GM18870 (cell line): ENCODE data around the gene CYP4F3.
"Not testable (repeated sequence)": the region's sequence is repeated elsewhere in the genome, so short reads cannot be mapped to it uniquely, and the experiment has no call there.

ENCODE experiments used
- ATAC-seq: cut with Tn5 transposase; IDR thresholded peaks from one replicate; pipeline ENCODE4 v1.9.1; 2021; ENCODE audit warnings: moderate library complexity; ENCODE audit not compliant: unreplicated experiment

CYP4F3 gene

DNA sequence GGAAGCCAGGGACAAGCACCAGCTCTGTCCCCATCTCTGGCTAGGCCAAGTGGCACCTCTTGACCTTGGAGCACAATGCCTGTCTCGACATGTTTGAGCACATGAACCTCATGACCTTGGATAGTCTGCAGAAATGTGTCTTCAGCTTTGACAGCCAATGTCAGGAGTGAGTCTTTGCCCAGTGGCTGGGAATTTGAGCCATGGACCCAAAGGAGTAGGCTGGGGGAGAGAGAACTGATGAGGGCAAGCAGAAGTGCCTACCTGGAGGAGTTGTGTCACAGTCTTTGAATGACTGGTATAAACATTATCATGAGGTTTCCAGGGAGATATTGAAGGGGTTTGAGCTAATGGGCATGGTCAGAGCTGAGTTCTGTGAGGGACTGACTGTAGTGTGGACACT, 25.5 kb downstream of the CYP4F3 start:
- no peak for ATAC-seq

DNA sequence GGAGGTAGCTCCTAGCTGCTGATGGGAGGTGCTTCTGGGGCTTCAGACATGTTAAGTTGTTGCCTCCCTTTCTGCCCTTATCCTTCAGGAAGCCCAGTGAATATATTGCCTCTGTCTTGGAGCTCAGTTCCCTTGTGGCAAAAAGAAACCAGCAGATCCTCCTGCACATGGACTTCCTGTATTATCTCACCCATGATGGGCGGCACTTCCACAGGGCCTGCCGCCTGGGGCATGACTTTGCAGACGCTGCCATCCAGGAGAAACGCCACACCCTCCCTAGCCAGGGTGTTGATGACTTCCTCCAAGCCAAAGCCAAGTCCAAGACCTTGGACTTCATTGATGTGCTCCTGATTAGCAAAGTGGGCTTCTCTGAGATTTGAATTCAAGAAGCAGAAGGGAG, 26.2 kb downstream of the CYP4F3 start:
- ATAC-seq, result no peak

DNA sequence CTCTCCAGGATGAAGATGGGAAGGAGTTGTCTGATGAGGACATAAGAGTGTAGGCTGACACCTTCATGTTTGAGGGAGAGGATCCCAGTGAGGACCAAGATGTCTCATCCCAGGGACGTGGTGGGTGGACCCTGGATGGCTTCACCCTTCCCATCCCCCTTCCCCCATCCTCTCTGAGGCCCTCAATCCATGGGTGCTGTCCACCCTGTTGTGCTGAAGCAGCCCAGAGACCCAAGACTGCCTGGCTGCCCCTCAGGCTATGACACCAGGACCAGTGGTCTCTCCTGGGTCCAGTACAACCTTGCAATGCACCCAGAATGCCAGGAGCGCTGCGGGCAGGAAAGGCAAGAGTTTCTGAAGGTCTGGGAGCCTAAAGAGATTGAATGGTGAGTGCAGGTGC, 28.7 kb downstream of the CYP4F3 start:
- no peak for ATAC-seq

DNA sequence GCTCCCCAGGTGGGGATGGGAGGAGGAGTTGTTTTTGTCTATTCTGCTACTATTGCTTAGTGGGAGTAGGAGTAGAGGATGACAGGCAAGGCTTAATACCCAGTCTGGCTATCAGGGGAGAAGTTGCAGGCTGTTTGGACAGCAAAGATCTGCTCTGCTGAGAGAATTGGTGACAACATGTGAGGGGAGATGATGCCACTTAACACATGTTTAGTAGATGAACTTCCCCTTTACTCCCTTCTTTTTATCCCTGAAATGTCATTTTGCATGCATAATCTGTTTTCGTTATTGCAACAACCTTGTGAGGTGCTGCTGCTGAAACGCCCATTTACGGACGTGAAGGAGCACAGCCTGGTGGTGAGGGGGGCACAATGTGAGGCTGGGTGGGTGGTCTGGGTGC, 29.2 kb downstream of the CYP4F3 start:
- no peak for ATAC-seq

DNA sequence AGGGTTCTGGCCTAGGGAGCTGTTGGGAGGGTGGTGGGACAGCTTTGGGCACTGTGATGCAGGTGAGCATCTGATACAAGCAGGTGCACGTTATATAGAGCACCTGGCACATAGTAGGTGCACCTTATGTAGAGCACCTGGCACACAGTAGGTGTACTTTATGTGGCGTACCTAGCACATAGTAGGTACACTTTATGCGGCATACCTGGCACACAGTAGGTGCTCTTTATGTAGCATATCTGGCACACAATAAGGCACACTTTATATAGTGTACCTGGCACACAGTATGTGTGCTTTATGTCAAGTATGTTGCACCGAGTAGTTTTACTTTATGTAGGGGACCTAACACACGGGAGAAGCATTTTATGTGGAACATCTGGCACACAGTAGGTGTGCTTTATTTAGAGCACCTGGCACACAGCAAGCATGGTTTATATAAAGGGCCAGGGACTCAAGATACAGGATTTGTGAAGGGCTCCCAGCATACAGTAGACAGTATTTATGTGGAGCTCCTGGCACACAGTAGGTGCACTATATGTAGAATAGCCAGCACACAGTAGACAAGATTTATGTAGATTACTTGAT, 30.6 kb downstream of the CYP4F3 start:
- no peak for ATAC-seq

DNA sequence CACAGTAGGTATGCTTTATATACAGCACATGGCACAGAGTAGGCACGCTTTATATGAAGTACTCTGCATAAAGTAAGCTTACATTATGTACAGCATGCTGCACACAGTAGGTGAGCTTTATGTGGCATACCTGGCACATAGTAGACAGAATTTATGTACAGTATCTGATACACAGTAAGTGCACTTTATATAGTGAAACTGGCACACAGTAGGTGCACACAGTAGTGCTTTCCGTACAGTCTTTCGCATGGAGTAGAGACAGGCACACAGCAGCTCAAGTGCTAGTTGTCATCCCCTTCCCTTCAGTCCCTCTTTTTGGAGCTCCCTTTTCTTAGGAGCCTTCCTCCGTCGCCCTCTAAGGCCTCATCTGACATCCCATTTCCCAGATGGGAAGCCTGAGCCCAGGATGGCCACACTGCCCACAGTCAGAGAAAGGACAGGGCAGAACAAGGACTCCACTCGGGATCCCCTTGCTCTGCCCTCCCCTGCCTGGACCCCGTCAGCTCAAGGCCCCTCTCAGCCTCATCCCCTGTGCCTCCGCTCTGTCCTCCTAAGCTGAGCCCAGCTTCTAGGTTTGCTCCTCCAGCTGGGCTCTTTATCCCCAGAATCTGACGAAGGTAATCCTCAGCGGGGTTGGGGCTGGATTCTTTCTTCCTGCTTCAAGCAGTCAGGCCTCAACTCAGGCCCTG, 31.3 kb downstream of the CYP4F3 start:
- ATAC-seq, result no peak

DNA sequence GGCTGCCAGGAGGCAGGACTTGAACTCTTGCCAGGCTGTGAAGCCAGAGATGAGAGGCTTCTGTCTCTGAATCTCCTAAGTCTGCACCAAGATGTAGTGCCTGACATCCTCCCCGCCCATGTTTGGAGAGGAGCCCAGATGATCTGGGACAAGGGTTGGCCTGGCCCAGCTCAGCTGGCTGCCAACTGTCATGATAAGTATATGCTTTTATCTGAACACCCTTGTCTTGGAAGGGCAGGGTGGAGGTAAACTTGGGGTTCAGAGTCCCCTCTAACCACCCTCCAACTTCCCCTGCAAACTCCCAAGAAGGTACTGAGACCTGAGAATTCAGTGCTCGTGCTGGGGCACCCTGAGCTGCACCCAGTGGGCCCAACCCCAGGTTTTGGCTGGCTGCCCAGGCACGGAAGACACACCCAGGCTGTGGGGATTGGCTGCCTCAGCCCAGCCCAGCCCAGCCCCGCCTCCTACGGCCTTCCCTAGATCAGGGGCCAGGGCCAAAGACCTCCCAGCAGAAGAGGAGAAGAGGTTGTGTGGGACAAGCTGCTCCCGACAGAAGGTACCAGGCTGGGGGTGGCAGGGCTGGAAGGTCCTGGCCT, 32.0 kb downstream of the CYP4F3 start, which contains the start of gene CYP4F12:
Gene CYP4F12, plus strand, starts transcription at position 508 of the 596 bp plus-strand sequence. CDS start 443 bp downstream, outside the sequence.
- no peak for ATAC-seq

DNA sequence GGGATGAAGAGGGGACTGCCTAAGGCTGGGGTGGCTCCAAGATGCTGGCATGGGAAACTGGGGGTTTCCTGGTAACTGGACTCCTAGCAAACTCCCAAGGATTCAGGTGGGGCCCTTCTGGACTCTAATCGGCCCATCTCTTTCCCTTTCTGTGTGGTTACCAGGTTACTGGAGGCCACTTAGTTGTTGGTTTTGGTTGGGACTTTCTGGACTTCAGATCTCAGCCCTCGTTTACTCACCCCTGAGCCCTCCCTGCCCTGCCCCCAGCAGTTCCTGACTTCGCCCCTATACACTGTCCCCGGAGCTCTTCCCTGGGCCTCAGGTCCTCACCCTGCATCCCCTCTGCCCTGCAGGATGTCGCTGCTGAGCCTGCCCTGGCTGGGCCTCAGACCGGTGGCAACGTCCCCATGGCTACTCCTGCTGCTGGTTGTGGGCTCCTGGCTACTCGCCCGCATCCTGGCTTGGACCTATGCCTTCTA, 32.5 kb downstream of the CYP4F3 start:
- ATAC-seq, result no peak

DNA sequence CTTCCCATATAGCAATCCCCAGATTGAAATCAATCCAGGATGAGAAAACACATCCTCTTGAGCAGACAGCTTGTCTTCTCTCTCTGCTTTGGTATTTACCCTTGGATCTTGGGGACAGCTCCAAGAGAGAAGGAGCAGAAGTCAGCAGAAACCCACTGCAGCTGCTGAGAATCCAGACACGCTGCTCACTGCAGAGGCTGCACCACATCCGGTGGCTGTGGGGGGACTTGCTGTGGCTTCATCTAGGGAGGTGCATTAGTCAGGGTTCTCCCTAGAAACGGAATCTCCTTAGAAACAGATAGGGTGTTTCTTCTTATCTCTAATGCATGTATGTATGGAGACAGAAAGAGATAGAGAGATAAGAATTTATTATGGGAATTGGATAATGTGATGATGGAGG, 34.9 kb downstream of the CYP4F3 start:
- ATAC-seq, result no peak

DNA sequence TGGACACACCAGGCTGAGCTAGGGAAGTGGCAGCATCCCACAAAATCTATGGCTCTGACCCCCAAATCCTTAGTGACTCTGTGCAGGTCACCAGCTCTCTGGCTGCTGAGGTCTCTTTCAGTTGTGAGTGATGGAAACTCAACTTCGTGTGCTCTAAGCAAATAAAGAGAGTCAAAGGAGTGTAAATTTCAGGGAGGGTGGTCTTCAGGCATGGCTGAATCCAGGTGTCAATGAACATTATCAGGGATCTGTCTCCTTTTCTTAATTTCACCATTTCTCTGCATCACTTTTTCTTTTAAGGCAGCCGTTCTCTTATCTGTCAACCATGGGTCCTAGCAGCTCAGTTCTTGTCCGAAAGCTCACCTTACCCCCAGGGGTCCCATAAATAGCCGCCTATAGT, 38.4 kb downstream of the CYP4F3 start:
- no peak for ATAC-seq

DNA sequence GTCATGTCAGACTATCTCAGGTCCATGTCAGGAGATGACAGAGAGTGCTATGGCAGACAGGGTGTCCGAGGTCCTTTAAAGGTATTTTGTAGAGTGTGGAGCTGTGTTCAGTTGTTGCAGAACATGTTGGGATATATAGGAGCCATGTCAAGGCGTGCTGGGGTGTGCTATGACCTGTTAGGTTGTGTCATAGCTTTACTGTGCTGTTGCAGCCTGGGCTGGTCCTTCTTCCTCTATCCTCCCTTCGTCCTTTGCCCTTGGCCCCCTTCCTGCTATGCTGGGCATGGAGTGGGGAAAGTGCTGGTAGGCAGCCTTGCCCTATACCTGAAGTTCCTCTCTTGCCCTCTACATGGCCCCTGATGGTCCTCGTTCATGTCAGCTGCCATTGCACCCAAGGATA, 39.2 kb downstream of the CYP4F3 start:
- not testable (repeated sequence) for ATAC-seq

DNA sequence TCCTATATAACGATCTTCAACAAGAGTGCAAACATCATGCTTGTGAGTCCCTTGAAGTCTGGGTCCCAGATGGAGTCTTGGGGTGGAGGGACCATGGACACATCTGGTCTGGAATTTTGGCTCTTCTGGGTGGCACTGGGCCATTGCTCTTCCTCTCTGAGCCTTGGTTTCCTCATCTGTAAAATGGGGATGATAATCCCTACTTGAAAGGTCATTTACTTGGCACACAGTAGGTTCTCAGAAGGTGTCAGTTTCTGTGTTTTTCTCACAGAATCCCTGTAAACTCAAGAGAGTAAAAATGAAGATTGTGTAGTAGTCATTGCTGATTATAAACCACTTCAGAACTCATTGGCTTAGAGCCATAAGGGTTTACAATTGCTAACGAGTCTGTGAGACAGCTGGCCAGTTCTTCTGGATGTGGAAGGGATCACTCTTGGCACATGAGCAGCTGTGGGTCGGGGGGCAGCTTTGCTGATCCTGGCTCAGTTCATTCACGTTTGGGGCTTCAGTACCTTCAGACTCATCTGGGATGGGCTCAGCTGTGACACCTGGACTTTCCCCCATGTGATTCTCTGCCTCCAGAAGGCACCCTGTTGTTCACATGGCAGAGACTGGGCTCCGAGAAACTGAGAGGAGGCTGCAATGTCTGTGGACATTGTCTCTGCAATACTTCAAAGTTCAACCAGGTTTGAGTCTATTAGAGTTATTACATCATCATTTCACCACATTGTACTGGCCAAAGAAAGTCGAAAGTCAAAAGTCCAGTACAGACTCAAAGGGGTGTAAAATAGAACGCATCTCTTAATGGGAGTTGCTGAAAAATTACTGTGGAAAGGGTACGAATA, 40.0 kb downstream of the CYP4F3 start:
- no peak for ATAC-seq

DNA sequence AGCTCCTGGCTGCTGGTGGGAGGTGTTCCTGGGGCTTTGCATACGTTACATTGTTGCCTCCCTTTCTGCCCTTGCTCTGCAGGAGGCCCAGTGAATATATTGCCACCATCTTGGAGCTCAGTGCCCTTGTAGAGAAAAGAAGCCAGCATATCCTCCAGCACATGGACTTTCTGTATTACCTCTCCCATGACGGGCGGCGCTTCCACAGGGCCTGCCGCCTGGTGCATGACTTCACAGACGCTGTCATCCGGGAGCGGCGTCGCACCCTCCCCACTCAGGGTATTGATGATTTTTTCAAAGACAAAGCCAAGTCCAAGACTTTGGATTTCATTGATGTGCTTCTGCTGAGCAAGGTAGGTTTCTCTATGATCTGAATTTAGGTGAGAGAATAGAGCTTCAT, 42.7 kb downstream of the CYP4F3 start:
- ATAC-seq, result no peak

DNA sequence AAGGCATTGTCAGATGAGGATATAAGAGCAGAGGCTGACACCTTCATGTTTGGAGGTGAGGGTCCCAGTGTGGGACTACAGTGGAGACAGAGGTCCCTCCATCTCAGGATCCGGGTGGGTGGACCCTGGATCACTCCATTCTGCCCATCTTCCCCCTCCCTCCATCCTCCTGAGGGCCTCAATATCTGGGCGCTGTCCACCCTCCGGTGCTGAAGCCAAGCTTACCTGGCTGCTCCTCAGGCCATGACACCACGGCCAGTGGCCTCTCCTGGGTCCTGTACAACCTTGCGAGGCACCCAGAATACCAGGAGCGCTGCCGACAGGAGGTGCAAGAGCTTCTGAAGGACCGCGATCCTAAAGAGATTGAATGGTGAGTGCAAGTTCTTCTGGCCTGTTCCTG, 44.1 kb downstream of the CYP4F3 start:
- ATAC-seq, result no peak

DNA sequence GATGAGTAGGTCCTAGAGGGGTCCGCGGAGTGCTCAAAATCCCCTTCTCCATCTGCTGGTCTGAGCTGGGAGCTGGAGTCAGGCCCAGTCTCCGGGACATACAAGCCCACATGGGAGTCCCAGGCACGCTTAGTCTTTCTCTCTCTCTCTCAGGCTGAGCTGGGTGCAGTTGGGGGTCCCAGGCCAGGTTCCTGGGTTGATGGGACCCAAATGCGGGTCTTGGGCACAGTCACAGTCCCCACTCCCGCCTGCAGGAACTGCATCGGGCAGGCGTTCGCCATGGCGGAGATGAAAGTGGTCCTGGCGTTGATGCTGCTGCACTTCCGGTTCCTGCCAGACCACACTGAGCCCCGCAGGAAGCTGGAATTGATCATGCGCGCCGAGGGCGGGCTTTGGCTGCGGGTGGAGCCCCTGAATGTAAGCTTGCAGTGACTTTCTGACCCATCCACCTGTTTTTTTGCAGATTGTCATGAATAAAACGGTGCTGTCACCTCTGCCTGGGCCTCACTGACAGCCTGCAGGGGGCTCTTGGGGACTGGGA, 56.0 kb downstream of the CYP4F3 start:
- ATAC-seq, result no peak

DNA sequence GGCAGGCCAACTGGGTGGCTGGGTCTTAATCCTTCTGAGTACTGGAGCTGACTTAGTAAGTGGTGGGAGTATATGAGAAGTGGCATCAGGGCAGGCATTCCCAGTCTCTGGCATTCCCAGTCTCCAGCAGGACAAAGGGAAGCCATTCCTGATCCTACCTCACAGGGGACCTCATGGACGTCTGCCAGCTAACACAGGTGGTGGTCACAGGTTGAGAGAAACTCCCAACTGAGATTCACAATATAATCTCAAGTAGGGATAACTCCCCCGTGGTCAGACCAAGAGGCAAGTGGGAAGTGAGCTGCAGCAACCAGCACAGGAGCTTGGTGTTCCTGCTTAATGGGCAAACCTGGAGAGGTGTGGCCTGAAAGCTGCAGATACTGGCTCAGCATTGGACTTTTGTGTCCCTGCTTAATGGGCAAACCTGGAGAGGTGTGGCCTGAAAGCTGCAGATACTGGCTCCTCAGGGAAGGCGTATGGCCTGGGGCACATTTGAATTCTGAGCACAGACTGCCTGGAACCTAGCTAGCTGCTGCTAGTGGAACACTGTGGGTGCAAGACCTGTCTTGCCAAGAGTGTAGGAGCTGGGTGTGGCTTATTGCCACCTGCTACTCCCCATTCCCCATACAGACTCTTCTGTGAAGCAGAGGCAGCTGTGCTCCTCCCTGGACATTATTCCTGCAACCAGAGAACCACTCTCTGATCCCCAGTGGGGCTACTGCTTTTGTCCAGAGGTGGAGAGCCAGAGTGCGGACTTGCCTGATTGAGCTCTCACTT, 61.2 kb downstream of the CYP4F3 start:
- no peak for ATAC-seq

DNA sequence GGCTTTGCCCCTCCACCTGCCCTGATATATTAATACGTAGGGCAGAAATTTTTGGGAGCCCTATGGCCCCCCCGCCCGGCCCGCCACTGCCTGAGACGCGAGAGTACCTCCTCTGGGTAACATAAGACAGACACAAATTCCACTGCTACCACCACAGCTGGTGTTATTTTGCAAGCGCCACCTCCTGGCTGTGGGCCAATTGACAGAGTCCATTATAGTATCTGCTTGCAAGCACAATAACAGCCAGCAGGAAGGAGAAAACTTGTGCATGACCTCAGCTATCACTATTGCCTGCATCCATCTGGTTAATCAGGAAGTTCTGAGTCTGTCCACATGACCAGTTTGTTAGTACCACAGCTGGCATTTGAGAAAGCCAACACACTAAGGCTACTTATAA, 61.8 kb downstream of the CYP4F3 start:
- ATAC-seq, result no peak
